IMR-90 (cell line): Measurements from ENCODE around the gene GUCA1C. TPM values are rescaled to one million over a fixed set of nuclear protein-coding genes. Genes with fewer than 3 reads are reported as not detected.

ENCODE experiments used
- ATAC-seq: fragments of 200-7000 bp; cut with Tn5 transposase; 2 replicates; pipeline ENCODE4 v1.9.1; 2020; ENCODE audit warnings: low read depth, mild to moderate bottlenecking, moderate library complexity
- BruUV-seq: library from RNA; stranded (reverse); fragments of 400-500 nt; replicated peaks from 2 replicates; lab custom pipeline; 2021; lab: Mats Ljungman, UMichigan
- CTCF ChIA-PET: fragments of 300-600 bp; formaldehyde crosslinking; extraction: SDS; loops from one replicate; lab custom pipeline; 2021; ENCODE audit warnings: antibody characterized with exemption; lab: Yijun Ruan, JAX
- POLR2A ChIA-PET: fragments of 300-600 bp; sonication (Branson Sonifier 250); formaldehyde crosslinking; loops from one replicate; lab custom pipeline; 2022; ENCODE audit warnings: antibody characterized with exemption; ENCODE audit not compliant: unreplicated experiment; lab: Charles Lee
- DNase-seq: peaks from one replicate; pipeline ENCODE4 v3.0.0; 2013
- H2AFZ ChIP-seq: replicated peaks from 2 replicates; pipeline ENCODE3; 2013; ENCODE audit warnings: low read length, mild to moderate bottlenecking; ENCODE audit not compliant: poor library complexity
- H2AK5ac ChIP-seq: 2 replicates; pipeline ENCODE4 v1.6.1; 2013; ENCODE audit warnings: low read depth, low read length, inconsistent platforms
- H2AK9ac ChIP-seq: replicated peaks from 2 replicates; pipeline ENCODE3; 2013; ENCODE audit warnings: mild to moderate bottlenecking, low read depth, low read length, moderate library complexity; ENCODE audit not compliant: poor library complexity
- H2BK120ac ChIP-seq: 2 replicates; pipeline ENCODE4 v1.6.1; 2013; ENCODE audit warnings: low read depth, low read length, inconsistent platforms
- H2BK15ac ChIP-seq: 3 replicates; pipeline ENCODE4 v1.6.1; 2013; ENCODE audit warnings: low read depth, low read length, inconsistent platforms
- H2BK20ac ChIP-seq: 2 replicates; pipeline ENCODE4 v1.6.1; 2013; ENCODE audit warnings: low read depth, mild to moderate bottlenecking, inconsistent platforms, low read length, moderate library complexity
- H2BK5ac ChIP-seq: 2 replicates; pipeline ENCODE4 v1.6.1; 2013; ENCODE audit warnings: mild to moderate bottlenecking, low read depth, low read length, inconsistent platforms; ENCODE audit not compliant: poor library complexity, severe bottlenecking
- H3K14ac ChIP-seq: replicated peaks from 2 replicates; pipeline ENCODE4 v1.6.1; 2013; ENCODE audit warnings: low read depth, low read length, inconsistent platforms
- H3K18ac ChIP-seq: 2 replicates; pipeline ENCODE4 v1.6.1; 2013; ENCODE audit warnings: low read depth, low read length, control low read depth
- H3K23ac ChIP-seq: 2 replicates; pipeline ENCODE4 v1.6.1; 2013; ENCODE audit warnings: low read depth, low read length, inconsistent platforms
- H3K27ac ChIP-seq: 2 replicates; pipeline ENCODE4 v1.5.1; 2013; ENCODE audit warnings: mild to moderate bottlenecking, control low read depth, low read length; ENCODE audit not compliant: insufficient read depth
- H3K27me3 ChIP-seq: 2 replicates; pipeline ENCODE4 v1.6.1; 2013; ENCODE audit warnings: low read length; ENCODE audit not compliant: control insufficient read depth, insufficient read depth
- H3K36me3 ChIP-seq: 2 replicates; pipeline ENCODE4 v1.6.1; 2013; ENCODE audit warnings: low read length, mixed read lengths; ENCODE audit not compliant: control insufficient read depth, insufficient read depth
- H3K4ac ChIP-seq: 2 replicates; pipeline ENCODE4 v1.6.1; 2013; ENCODE audit warnings: low read depth, low read length, inconsistent platforms
- H3K4me1 ChIP-seq: 2 replicates; pipeline ENCODE4 v1.6.1; 2013; ENCODE audit warnings: low read length, mixed read lengths; ENCODE audit not compliant: control insufficient read depth, insufficient read depth
- H3K4me2 ChIP-seq: 2 replicates; pipeline ENCODE4 v1.6.1; 2013; ENCODE audit warnings: low read depth, mild to moderate bottlenecking, control low read depth, low read length, moderate library complexity
- H3K4me3 ChIP-seq: 2 replicates; pipeline ENCODE4 v1.5.1; 2013; ENCODE audit warnings: low read depth, mild to moderate bottlenecking, control low read depth, low read length, moderate library complexity; ENCODE audit not compliant: insufficient read depth
- H3K56ac ChIP-seq: 2 replicates; pipeline ENCODE4 v1.6.1; 2013; ENCODE audit warnings: low read length, inconsistent platforms; ENCODE audit not compliant: insufficient read depth; ENCODE audit errors: extremely low read depth
- H3K79me1 ChIP-seq, 2 experiments: 2 replicates each; pipeline ENCODE4 v1.6.1; 2013; ENCODE audit warnings: low read length in 2 of 2, inconsistent platforms in 1 of 2, low read depth in 1 of 2
- H3K9ac ChIP-seq: 2 replicates; pipeline ENCODE4 v1.6.1; 2013; ENCODE audit warnings: low read depth, low read length, control low read depth
- H3K9me1 ChIP-seq: 2 replicates; pipeline ENCODE4 v1.6.1; 2013; ENCODE audit warnings: low read length, inconsistent platforms; ENCODE audit not compliant: insufficient read depth
- H3K9me3 ChIP-seq: 2 replicates; pipeline ENCODE4 v1.6.1; 2013; ENCODE audit warnings: low read length; ENCODE audit not compliant: control insufficient read depth, insufficient read depth
- H4K20me1 ChIP-seq: 2 replicates; pipeline ENCODE4 v1.6.1; 2013; ENCODE audit warnings: low read length, inconsistent platforms; ENCODE audit not compliant: insufficient read depth
- H4K5ac ChIP-seq: 2 replicates; pipeline ENCODE4 v1.6.1; 2013; ENCODE audit warnings: mild to moderate bottlenecking, low read depth, low read length, control low read depth
- H4K8ac ChIP-seq, 2 experiments: 2 replicates each; pipeline ENCODE4 v1.6.1; 2013; ENCODE audit warnings: low read depth in 2 of 2, low read length in 2 of 2, control low read depth in 1 of 2, inconsistent platforms in 1 of 2
- H4K91ac ChIP-seq: 2 replicates; pipeline ENCODE4 v1.6.1; 2013; ENCODE audit warnings: low read depth, low read length, inconsistent platforms; ENCODE audit not compliant: insufficient read depth
- BHLHE40 ChIP-seq: fragments of 150-350 bp; IDR thresholded peaks from 2 replicates; pipeline ENCODE4 v1.6.1; 2016; ENCODE audit warnings: mild to moderate bottlenecking, low read depth, low read length
- CEBPB ChIP-seq: IDR thresholded peaks from 2 replicates; pipeline ENCODE4 v1.6.1; 2012; ENCODE audit warnings: low read depth, low read length, improper control_type of control experiment
- CHD1 ChIP-seq: IDR thresholded peaks from 2 replicates; pipeline ENCODE4 v1.6.1; 2012; ENCODE audit warnings: low read depth, low read length, improper control_type of control experiment
- FOS ChIP-seq: fragments of 150-350 bp; IDR thresholded peaks from 2 replicates; pipeline ENCODE4 v1.6.1; 2016; ENCODE audit warnings: low read depth, low read length
- MAFK ChIP-seq: IDR thresholded peaks from 2 replicates; pipeline ENCODE4 v1.6.1; 2012; ENCODE audit warnings: low read depth, low read length, improper control_type of control experiment
- MAZ ChIP-seq: IDR thresholded peaks from 2 replicates; pipeline ENCODE4 v1.6.1; 2012; ENCODE audit warnings: low read depth, mild to moderate bottlenecking, low read length, improper control_type of control experiment, moderate library complexity, borderline replicate concordance
- MXI1 ChIP-seq: IDR thresholded peaks from 2 replicates; pipeline ENCODE4 v1.6.1; 2012; ENCODE audit warnings: low read depth, mild to moderate bottlenecking, low read length, moderate library complexity, borderline replicate concordance
- NFE2L2 ChIP-seq: fragments of 150-350 bp; IDR thresholded peaks from 2 replicates; pipeline ENCODE4 v1.6.1; 2016; ENCODE audit warnings: low read depth, mild to moderate bottlenecking, low read length
- POLR2A ChIP-seq: IDR thresholded peaks from 2 replicates; pipeline ENCODE4 v1.6.1; 2012; ENCODE audit warnings: mild to moderate bottlenecking, low read depth, low read length
- RAD21 ChIP-seq: IDR thresholded peaks from 2 replicates; pipeline ENCODE4 v1.6.1; 2012; ENCODE audit warnings: low read length, improper control_type of control experiment
- RCOR1 ChIP-seq: IDR thresholded peaks from 2 replicates; pipeline ENCODE4 v1.6.1; 2012; ENCODE audit warnings: mild to moderate bottlenecking, low read length, improper control_type of control experiment; ENCODE audit not compliant: insufficient replicate concordance
- RFX5 ChIP-seq: IDR thresholded peaks from 2 replicates; pipeline ENCODE4 v1.8.0; 2012; ENCODE audit warnings: low read depth, mild to moderate bottlenecking, low read length, moderate library complexity
- SMC3 ChIP-seq: fragments of 150-350 bp; IDR thresholded peaks from 2 replicates; pipeline ENCODE4 v1.6.1; 2016; ENCODE audit warnings: low read depth, mild to moderate bottlenecking, antibody characterized with exemption, low read length, moderate library complexity
- WGBS, 2 experiments: methylation state at CpG; one replicate each; pipeline versions ENCODE4 v1.1.5 to v1.1.7; 2013; ENCODE audit warnings: missing lambda C conversion rate in 2 of 2; ENCODE audit not compliant: insufficient read length in 1 of 2; ENCODE audit errors: extremely low coverage in 2 of 2; 5-methylcytosine and 5-hydroxymethylcytosine counted together
- dilution Hi-C: fragments of 300-500 bp; cut with HindIII; formaldehyde crosslinking; loops from one replicate; pipeline ENCODE4 v1.14.3; 2018; ENCODE audit warnings: low sequenced_read_pairs; ENCODE audit not compliant: unreplicated experiment
- in situ Hi-C: fragments of 300-500 bp; cut with MboI; formaldehyde crosslinking; loops from 3 replicates; pipeline ENCODE4 v1.14.3; 2019; ENCODE audit warnings: low sequenced_read_pairs, inconsistent platforms, mixed read lengths
- intact Hi-C: fragments of 100-400 bp; cut with micrococcal nuclease; formaldehyde crosslinking; loops from 2 replicates; pipeline ENCODE4 v1.10.0; 2022
- polyA plus RNA-seq, 3 experiments: library from polyadenylated mRNA; depleted of rRNA; stranded (reverse); fragments of >200 nt; gene quantifications; 2 replicates each; pipeline ENCODE4 v1.2.3, GENCODE V29; 2012; ENCODE audit warnings: low replicate concordance in 1 of 3
- total RNA-seq: library from RNA; depleted of rRNA; stranded (reverse); fragments of >200 nt; gene quantifications from 2 replicates; pipeline ENCODE4 v1.2.3, GENCODE V29; 2012
- TF ChIP-seq, protein P1 (sequence below): fragments of 150-350 bp; IDR thresholded peaks from 2 replicates; pipeline ENCODE4 v1.6.1; 2017; ENCODE audit warnings: mild to moderate bottlenecking, antibody characterized with exemption, low read length, low read depth
- TF ChIP-seq, protein P2 (sequence below): fragments of 150-350 bp; IDR thresholded peaks from 2 replicates; pipeline ENCODE4 v1.6.1; 2016; ENCODE audit warnings: low read depth, mild to moderate bottlenecking, low read length, moderate library complexity, borderline replicate concordance
- TF ChIP-seq, protein P3 (sequence below): conservative IDR thresholded peaks from 2 replicates; pipeline ENCODE4 v1.5.1; 2012; ENCODE audit warnings: mild to moderate bottlenecking, low read depth, low read length, improper control_type of control experiment

The GUCA1C gene
- total and polyA plus RNA-seq, 2 of the 4 experiments (the other 2 are of a cell fraction), result not detected

DNA sequence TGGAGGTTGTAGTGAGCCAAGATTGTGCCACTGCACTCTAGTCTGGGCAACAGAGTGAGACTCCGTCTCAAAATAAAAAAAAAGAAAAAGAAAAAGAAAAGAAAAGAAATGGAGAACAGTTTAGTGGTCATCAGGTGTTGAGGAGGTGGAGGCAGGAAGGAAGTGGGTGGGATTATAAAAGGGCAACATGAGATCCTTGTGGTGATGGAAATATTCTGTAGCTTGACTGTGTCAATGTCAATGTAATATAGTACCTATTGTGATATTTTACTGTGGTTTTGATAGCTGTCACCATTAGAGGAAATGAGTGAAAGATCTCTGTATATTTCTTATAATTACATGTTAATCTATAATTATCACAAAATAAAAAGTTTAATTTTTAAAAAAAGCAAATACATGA, 70.3 kb downstream of the GUCA1C start:
- no peaks in the 10 kb centered on the region for H4K20me1 ChIP-seq
- no peak overlapping the region for H3K9ac ChIP-seq
- no peak overlapping the region for H2BK15ac ChIP-seq
- no peak overlapping the region for H3K56ac ChIP-seq
- no peak overlapping the region for H3K4me2 ChIP-seq
- H3K9me3 ChIP-seq, result no peaks in the 10 kb centered on the region
- H2BK5ac ChIP-seq, result no peak overlapping the region
- ChIA-PET CTCF (no interaction called here), POLR2A (no interaction called here)
- no peak overlapping the region for H2AFZ ChIP-seq
- H3K79me1 ChIP-seq, result no peaks in the 10 kb centered on the region
- no peak for ATAC-seq
- no peak overlapping the region for H2AK9ac ChIP-seq
- dilution Hi-C loops (no loop called here), intact Hi-C loops (no loop called here), in situ Hi-C loops (loop anchor here (25.0 kb wide), 1 partner anchor 96 kb away; no protein-coding TSS in a partner anchor)
- DNase-seq, result no peak
- 83% methylated on average over 1 of the region's 1 CpG; no CpG with 5 or more reads in 1 of the 2 experiments for WGBS, 2 experiments
- H2AK5ac ChIP-seq, result no peak overlapping the region
- no peak overlapping the region for H4K8ac ChIP-seq
- no peak overlapping the region for H3K27ac ChIP-seq
- no TSS peak for BruUV-seq
- H3K4me1 ChIP-seq, result no peaks in the 10 kb centered on the region
- H3K18ac ChIP-seq, result no peak overlapping the region
- no peaks in the 10 kb centered on the region for H3K9me1 ChIP-seq
- H2BK120ac ChIP-seq, result no peak overlapping the region
- H3K23ac ChIP-seq, result no peak overlapping the region
- no peak overlapping the region for H2BK20ac ChIP-seq
- no peaks in the 10 kb centered on the region for H3K27me3 ChIP-seq
- no peak overlapping the region for H3K4ac ChIP-seq
- TF ChIP-seq CHD1, result no peak
- no peak for TF ChIP-seq RAD21
- TF ChIP-seq, protein P1, sequence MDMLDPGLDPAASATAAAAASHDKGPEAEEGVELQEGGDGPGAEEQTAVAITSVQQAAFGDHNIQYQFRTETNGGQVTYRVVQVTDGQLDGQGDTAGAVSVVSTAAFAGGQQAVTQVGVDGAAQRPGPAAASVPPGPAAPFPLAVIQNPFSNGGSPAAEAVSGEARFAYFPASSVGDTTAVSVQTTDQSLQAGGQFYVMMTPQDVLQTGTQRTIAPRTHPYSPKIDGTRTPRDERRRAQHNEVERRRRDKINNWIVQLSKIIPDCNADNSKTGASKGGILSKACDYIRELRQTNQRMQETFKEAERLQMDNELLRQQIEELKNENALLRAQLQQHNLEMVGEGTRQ, result no peak
- no peak for TF ChIP-seq MXI1
- TF ChIP-seq POLR2A, result no peak
- TF ChIP-seq RFX5, result no peak
- TF ChIP-seq MAFK, result no peak
- no peak for TF ChIP-seq CEBPB
- TF ChIP-seq, protein P2, sequence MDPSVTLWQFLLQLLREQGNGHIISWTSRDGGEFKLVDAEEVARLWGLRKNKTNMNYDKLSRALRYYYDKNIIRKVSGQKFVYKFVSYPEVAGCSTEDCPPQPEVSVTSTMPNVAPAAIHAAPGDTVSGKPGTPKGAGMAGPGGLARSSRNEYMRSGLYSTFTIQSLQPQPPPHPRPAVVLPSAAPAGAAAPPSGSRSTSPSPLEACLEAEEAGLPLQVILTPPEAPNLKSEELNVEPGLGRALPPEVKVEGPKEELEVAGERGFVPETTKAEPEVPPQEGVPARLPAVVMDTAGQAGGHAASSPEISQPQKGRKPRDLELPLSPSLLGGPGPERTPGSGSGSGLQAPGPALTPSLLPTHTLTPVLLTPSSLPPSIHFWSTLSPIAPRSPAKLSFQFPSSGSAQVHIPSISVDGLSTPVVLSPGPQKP, result no peak
- no peak for TF ChIP-seq FOS
- no peak for TF ChIP-seq SMC3
- no peak for TF ChIP-seq BHLHE40
- no peak for TF ChIP-seq MAZ
- no peak for TF ChIP-seq RCOR1
- TF ChIP-seq NFE2L2, result no peak
- TF ChIP-seq, protein P3, sequence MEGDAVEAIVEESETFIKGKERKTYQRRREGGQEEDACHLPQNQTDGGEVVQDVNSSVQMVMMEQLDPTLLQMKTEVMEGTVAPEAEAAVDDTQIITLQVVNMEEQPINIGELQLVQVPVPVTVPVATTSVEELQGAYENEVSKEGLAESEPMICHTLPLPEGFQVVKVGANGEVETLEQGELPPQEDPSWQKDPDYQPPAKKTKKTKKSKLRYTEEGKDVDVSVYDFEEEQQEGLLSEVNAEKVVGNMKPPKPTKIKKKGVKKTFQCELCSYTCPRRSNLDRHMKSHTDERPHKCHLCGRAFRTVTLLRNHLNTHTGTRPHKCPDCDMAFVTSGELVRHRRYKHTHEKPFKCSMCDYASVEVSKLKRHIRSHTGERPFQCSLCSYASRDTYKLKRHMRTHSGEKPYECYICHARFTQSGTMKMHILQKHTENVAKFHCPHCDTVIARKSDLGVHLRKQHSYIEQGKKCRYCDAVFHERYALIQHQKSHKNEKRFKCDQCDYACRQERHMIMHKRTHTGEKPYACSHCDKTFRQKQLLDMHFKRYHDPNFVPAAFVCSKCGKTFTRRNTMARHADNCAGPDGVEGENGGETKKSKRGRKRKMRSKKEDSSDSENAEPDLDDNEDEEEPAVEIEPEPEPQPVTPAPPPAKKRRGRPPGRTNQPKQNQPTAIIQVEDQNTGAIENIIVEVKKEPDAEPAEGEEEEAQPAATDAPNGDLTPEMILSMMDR, result no peak
- H3K4me3 ChIP-seq, result no peak overlapping the region
- no peaks in the 10 kb centered on the region for H3K36me3 ChIP-seq
- H4K91ac ChIP-seq, result no peak overlapping the region
- H3K14ac ChIP-seq, result no peak overlapping the region
- H4K5ac ChIP-seq, result no peak overlapping the region
